GM21737 (cell line): ENCODE measurements around the gene NUBP1.
A peak's percentile ranks its signal among the peaks of the same experiment; 100 is the strongest.
"Not testable (repeated sequence)": the region's sequence is repeated elsewhere in the genome, so short reads cannot be mapped to it uniquely, and the experiment has no call there.

Source experiments
- ATAC-seq: cut with Tn5 transposase; IDR thresholded peaks from one replicate; pipeline ENCODE4 v1.9.1; 2021; ENCODE audit warnings: mild to moderate bottlenecking, moderate library complexity; ENCODE audit not compliant: unreplicated experiment

The NUBP1 gene

GRCh38 chr16:10750793-10751192 lies 7.2 kb downstream of the NUBP1 start:
- ATAC-seq: no peak

DNA sequence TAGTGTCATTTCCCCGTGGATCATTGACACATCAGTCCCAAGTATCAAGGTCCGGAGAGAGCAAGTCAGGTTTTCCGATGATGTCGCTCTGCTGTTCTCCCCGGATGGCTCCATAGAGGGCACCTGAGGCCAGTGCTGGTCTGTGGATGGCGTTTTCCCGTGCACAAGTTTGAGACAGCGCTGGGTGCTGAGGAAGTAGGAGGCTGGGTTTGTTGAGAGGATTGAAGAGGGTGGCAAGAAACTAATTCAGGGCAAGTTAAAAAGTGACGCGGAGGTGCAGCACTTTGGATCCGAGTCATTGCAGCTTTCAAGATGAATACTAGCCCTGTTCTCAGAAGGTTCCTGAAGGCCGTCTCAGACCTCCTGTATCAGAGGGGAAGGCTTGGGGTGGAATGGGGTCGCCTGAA lies 7.7 kb downstream of the NUBP1 start:
- no peak for ATAC-seq

GRCh38 chr16:10752843-10753523 lies 9.3 kb downstream of the NUBP1 start:
- peak; percentile 48 for ATAC-seq

DNA sequence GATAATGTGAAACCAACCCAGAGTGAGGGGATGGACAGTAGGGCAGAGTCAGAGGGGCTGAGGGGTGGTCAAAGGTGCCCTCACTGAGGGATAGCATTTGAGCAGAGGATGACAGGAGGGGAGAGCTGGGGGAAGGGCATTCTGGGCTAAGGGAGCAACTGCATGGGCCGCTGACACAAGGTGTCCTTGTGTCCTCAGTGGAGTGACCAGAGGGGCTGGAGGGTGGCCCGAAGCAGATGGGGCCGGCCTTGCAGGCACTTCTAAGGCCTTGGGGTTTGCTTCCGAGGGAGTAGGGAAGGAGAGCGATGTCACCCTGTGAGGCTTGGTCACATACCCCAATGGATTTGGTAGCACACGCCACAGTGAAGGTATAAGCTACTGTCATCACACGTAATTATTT lies 10.0 kb downstream of the NUBP1 start:
- ATAC-seq: no peak

- ATAC-seq: no peak
These were observed 11.3 kb downstream of the NUBP1 start for GRCh38 chr16:10754941-10755340.

GRCh38 chr16:10756574-10756973 lies 12.9 kb downstream of the NUBP1 start:
- ATAC-seq: no peak

- no peak for ATAC-seq
These were observed 17.2 kb downstream of the NUBP1 start for GRCh38 chr16:10760858-10761257.

GRCh38 chr16:10761373-10761772 lies 17.7 kb downstream of the NUBP1 start:
- no peak for ATAC-seq

DNA sequence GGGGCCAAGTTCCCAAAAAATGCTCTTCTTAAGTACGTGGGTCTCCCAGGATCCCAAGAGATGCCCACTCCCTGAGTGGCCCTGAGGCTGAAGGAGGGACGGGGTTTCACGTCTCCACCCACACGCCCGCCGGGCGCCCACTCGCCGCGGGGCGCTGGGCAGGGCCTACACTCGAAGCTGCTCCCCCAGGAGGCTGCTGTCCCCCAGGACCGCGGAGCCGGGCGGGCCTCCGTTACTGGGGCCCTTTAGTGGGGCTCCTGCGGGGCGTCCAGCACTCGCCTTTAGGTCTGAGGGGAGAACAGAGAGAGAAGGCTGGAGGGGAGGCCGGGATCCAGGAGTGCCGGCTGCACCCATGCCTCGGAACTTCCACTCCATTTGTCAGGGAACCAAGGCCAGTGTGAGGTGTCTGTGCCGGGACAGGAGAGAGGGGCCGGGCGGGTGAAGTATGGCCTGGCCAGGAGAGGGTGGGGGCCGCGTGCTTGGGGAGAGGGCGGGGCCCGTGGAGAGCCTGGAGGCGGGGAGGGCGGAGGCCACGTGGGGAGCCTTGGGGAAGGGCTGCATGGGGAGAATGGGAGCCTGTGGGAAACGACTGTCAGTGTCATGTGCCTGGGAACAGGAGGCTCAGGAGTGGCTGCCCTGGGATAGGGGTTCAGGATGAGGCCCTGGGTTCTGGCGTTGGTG lies 18.8 kb downstream of the NUBP1 start:
- ATAC-seq: no peak

DNA sequence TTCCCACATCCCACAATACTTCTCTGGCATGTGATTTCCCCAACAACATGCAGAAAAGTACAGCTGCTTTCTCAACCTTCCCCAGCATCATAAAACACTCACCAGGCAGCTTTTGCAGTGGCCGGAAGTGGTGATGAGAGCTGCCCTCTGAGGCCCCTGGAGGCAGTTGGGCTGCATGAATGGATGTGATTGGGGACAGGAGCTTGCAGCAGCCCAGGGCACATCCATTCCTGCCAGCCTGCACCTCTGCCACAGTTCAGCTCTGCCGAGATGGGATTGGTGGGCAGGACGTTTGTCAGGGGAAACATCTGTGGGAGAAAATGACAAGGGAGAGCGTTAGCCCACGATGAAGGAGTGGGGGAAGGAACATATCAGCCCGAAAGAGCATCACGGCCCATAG lies 19.8 kb downstream of the NUBP1 start:
- no peak for ATAC-seq

- peak; percentile 63 for ATAC-seq
These were observed 22.1 kb downstream of the NUBP1 start for GRCh38 chr16:10765772-10766171.

- no peak for ATAC-seq
These were observed 23.5 kb downstream of the NUBP1 start for GRCh38 chr16:10767127-10767526.

- no peak for ATAC-seq
These were observed 25.7 kb downstream of the NUBP1 start for GRCh38 chr16:10769381-10769780.

DNA sequence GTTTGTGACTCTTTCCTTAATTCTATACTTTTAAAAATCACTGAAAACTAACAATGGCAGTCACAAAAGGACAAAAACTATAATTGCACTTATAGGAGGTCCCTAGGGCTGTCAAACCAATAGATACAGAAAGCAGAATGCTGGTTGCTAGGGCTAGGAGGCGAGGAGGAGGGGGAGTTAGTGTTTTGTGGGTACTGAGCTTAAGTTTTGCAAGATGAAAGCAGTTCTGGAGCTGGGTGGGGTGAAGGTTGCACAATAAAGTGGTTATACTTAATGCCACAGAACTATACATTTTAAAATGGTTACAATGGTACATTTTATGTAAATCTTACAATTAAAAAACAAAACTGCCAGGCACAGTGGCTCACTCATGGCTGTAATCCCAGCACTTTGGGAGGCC lies 27.3 kb downstream of the NUBP1 start:
- ATAC-seq: no peak

DNA sequence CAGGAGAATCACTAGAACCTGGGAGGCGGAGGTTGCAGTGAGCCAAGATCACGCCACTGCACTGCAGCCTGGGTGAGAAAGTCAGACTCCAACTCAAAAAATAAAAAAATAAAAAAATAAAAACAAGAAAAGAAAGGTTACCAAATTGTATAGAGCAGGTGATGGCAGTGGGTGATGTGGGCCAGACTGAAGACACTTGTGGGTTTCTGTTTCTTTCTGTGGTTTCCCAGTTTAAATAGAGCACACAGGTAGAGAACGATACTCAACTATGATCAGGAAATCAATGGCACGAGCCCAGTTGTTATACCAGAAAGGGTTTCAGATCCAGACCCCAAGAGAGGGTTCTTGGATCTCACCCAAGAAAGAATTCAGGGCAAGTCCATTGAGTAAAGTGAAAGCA lies 32.6 kb downstream of the NUBP1 start:
- ATAC-seq: peak; percentile 69

DNA sequence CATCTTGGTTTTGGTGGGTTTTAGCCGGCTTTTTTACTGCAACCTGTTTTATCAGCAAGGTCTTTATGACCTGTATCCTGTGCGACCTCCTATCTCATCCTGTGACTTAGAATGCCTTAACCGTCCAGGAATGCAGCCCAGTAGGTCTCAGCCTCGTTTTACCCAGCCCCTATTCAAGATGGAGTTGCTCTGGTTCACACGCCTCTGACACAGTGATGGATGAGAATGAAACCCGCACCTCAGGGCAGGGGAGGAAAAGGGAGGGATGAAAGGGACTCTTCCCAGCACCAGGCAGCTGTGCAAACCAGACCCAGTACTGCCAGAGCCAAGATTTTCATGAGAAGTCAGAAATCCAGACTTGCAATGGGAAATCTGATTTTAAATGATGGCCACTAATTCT lies 33.3 kb downstream of the NUBP1 start:
- ATAC-seq: not testable (repeated sequence)

- ATAC-seq: no peak
These were observed 33.7 kb downstream of the NUBP1 start for GRCh38 chr16:10777356-10777755.

DNA sequence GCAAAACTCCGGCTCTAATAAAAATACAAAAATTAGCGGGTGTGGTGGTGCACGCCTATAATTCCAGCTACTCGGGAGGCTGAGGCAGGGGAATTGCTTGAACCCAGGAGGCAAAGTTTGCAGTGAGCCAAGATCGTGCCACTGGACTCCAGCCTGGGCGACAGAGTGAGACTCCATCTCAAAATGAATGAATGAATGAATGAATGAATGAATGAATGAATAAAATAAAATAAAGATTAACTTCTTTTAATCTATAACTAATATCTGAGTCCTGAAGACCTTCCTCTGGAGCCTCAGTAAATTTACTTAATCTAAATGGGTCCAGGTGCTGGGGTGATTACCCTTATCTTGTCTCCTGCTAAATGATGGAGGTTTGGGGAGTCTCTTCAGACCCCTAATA lies 36.3 kb downstream of the NUBP1 start:
- ATAC-seq: not testable (repeated sequence)

DNA sequence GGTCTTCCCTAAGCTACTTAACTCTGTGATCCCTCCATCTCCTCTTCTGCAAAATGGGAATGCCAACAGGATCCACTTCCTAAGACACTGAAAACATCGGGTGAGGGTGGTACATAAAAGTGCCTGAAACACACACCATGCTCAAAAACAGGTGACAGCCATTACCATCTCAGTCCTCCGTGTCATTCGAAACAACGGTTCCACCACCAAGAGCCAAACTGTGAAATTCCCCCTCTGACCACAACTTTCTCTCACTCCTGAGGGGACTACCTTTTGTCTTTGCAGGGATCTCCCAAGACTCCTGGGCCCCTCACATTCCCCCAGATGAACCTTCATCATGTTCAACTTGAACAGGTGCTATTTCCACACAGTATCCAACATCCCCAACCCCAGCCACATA lies 37.0 kb downstream of the NUBP1 start:
- ATAC-seq: no peak

DNA sequence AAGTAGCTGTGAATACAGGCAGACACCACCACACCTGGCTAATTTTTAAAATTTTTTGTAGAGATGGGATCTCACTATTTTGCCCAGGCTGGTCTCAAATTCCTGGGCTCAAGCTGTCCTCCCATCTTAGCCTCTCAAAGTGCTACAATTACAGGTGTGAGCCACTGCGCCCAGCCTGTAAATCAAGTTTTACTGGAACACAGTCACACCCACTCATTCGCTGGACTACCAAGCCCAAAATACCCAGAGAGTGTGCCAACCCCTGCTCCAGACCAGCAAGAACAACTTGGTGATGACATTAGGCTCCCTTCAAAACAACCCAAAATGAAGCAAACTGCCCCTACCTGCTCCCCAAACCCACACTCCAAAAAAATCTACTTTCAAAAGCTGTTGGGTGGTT lies 39.0 kb downstream of the NUBP1 start:
- no peak for ATAC-seq

GRCh38 chr16:10787304-10787703 lies 43.7 kb downstream of the NUBP1 start:
- ATAC-seq: no peak

- ATAC-seq: not testable (repeated sequence)
These were observed 45.0 kb downstream of the NUBP1 start for GRCh38 chr16:10788630-10789029.

GRCh38 chr16:10791048-10791447 lies 47.4 kb downstream of the NUBP1 start:
- ATAC-seq: no peak
